LNCAP (cell line): ENCODE data around the gene THSD7A.

Experiments
- TF ChIP-seq, protein P1 (sequence below): fragments of 450-650 bp; IDR thresholded peaks from 2 replicates; pipeline ENCODE4 v1.5.1; 2017; ENCODE audit warnings: mild to moderate bottlenecking

THSD7A gene

DNA sequence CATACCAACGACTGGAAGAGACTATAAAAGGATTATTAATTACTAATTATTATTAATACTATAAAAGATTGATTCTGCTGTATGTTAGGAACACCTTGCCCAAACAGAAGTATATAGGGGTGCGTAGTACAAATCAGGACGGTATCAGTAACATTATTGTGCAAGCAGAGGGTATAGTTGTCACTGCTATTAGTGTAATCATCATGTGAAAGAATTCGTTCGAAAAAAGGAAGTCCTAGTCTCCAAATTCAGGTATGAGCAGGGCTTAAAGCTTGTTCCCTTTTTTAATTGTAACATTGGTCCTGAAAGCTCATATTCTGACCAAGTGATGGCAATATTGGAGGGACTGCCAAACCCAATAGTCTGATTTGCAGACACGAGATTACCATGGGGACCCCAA lies 81.8 kb downstream of the THSD7A start:
- TF ChIP-seq, protein P1, sequence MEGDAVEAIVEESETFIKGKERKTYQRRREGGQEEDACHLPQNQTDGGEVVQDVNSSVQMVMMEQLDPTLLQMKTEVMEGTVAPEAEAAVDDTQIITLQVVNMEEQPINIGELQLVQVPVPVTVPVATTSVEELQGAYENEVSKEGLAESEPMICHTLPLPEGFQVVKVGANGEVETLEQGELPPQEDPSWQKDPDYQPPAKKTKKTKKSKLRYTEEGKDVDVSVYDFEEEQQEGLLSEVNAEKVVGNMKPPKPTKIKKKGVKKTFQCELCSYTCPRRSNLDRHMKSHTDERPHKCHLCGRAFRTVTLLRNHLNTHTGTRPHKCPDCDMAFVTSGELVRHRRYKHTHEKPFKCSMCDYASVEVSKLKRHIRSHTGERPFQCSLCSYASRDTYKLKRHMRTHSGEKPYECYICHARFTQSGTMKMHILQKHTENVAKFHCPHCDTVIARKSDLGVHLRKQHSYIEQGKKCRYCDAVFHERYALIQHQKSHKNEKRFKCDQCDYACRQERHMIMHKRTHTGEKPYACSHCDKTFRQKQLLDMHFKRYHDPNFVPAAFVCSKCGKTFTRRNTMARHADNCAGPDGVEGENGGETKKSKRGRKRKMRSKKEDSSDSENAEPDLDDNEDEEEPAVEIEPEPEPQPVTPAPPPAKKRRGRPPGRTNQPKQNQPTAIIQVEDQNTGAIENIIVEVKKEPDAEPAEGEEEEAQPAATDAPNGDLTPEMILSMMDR, result no peak

DNA sequence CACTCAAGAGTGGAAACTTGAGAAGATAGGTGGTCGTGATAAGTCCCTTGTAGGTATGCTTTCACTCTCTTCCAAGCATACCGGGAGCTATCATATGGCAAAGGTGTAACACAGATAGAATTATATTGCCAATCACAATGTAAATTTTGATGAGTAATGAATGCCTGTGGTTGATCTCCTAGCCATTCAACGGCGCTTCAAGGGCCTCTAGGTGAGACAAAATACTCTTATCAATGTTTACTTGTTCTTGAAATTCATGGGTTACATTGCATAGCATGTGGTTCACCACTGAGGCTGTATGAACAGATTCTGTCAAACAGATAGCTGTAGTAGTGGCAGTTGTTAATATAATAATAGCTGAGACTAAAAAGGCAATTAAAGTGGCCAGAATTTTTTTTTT lies 82.4 kb downstream of the THSD7A start:
- TF ChIP-seq, protein P1, result no peak

DNA sequence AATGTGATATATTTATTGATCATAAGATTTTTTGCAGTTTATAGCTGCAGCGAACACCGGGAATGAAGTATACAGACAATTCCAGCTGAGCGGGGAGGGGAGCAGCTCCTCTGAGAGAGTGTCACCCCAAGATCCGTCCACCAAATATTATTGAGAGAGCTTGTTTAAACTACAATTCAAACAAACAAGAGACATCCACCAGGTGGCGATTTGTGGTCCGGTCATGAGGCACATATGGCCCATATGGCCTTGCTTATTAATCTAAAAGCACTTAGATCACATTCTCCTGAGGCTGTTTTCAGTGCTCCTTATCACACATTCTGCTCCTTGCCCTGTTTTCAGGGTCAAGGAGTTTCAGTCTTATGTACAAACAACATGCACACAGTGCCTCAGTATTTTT lies 83.1 kb downstream of the THSD7A start:
- TF ChIP-seq, protein P1, result no peak

DNA sequence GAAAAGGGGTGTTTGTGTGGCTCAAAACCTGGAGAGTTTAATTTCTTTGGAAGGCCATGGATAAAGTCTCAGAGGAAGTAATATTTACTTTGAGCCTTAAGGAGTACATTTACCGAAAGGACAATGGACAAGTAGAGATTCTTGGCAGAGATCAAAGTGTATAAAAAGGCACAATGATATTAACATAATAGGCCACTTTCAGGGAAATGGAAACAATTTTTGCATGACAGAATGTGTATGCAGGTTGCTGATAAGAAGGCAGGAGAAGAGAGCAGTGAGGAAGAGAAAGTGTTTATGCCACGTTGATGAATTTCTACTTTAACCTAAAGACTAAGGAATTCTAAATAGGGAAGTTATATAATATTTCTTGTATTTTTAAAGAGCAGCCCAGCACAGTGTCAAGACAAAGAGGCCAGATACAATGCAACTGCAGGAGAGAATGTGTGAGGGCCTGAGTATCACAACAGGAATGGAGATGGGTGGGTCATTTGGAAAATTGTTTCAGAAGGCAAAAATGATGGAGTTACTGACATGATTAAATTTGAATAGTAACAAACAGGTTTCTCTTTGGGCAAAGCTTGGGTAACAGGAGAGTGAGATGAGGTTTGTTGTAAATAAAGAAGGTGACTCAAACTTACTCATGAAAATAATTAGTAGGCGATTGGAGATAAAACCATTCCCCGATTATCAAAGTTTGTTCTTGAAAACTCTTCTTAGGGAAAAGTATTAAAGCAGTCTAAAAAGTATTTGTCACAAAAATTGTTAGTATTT lies 84.1 kb downstream of the THSD7A start:
- TF ChIP-seq, protein P1, result no peak

DNA sequence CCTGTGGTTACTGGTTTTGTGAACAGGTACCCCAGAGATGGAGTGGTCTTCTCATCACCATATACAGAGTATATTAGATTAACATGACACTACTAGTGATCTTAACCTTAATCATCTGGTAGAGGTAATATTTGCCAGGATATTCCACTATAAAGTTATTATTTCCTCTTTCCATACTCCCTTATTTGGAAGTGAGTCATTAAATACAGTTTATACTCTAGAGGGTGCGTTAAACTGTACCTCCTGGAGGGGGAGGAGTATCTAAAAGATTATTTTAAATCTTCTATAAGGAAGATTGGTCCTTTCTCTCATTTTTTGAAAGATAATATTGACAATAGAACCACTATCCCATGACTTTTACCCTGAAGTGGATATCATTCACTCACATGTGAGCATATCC lies 85.4 kb downstream of the THSD7A start:
- TF ChIP-seq, protein P1, result no peak

DNA sequence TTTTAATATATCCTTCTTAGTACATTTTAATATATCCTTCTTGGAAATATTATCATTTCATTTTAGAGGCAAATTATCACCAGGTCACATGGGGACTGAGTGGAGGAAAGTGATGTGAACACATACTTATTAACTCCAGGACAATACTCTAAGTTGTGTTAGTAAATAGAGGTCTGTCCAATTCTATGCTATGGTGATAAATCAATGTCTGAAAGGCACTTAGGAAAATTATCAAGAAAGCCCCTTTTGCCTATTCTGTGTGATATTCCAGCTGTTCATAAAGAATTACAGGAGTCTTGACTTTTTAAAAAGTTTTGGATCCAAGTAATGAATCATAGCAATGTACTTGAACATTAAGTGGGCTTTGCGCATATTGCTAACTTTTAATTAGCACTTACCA lies 88.5 kb downstream of the THSD7A start:
- TF ChIP-seq, protein P1, result no peak

DNA sequence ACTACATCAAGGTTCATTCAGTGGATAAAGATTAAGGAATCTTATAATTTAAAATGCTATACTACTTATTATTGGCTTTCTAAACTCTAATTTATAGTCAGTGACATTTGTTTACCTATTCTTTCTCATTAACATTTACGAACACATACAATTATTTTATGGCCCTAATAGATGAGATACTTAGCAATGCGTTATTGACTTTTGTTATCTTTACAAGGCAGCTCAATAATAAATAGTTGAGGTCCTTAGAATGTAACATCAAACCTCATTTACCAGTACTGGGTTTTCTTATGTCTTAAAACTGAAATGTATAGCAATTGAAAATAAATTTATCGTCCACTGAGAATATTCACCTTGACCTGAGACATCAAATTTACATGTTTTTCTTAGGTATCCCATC lies 89.0 kb downstream of the THSD7A start:
- TF ChIP-seq, protein P1, result no peak

DNA sequence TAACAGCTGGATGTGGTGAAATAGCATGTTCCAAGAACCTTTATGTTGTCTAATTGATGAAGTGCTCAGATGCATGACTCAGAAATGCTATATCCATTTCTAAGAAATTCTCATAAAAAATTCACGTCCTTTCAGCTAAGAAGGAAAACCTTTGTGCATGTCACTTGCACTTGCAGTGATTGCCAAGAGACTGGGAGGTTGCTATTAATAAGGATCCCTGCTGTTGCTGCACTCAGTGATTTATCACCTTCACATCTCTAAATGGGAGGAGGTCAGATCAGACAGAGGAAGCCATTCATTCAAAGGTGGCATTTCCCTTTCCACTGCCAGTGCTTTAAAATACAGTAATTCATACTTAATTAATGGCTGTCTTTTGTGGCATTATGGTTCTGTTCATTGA lies 89.5 kb downstream of the THSD7A start:
- TF ChIP-seq, protein P1, result no peak
